Measurements from ENCODE around the gene MYO5B. TPM values are rescaled to one million over a fixed set of nuclear protein-coding genes. Genes with fewer than 3 reads are reported as not detected.

Gene MYO5B
- total and polyA plus RNA-seq, 9 of the 15 experiments (the other 6 are each of a cell fraction or from before 2014, with no cell fraction given), result 0.07 to 0.42 (median 0.28) TPM

- TF ChIP-seq FOXO4 (CRISPR knock-in tag; IDR thresholded peaks at IDR 0.05), result no peak
- TF ChIP-seq ZNF830 (CRISPR knock-in tag; IDR thresholded peaks at IDR 0.05), result no peak
- no peak for TF ChIP-seq ELF4 (CRISPR knock-in tag; IDR thresholded peaks at IDR 0.05)
- no peak for TF ChIP-seq PPARD (CRISPR knock-in tag; IDR thresholded peaks at IDR 0.05)
- TF ChIP-seq KLF1 (tag; IDR thresholded peaks at IDR 0.05), result no peak
- no peak for TF ChIP-seq ZKSCAN8 (CRISPR knock-in tag; IDR thresholded peaks at IDR 0.05)
- peak; percentile 58; the same call in 1 of the 2 replicates for TF ChIP-seq ATF3 (IDR thresholded peaks at IDR 0.05)
- TF ChIP-seq ATF3 (CRISPR knock-in tag; conservative IDR thresholded peaks at IDR 0.05), result no peak
- TF ChIP-seq BACH1 (tag; IDR thresholded peaks at IDR 0.05), result no peak
- TF ChIP-seq, protein P1, sequence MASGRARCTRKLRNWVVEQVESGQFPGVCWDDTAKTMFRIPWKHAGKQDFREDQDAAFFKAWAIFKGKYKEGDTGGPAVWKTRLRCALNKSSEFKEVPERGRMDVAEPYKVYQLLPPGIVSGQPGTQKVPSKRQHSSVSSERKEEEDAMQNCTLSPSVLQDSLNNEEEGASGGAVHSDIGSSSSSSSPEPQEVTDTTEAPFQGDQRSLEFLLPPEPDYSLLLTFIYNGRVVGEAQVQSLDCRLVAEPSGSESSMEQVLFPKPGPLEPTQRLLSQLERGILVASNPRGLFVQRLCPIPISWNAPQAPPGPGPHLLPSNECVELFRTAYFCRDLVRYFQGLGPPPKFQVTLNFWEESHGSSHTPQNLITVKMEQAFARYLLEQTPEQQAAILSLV (tag; IDR thresholded peaks at IDR 0.05), result no peak
- TF ChIP-seq DLX4 (CRISPR knock-in tag; IDR thresholded peaks at IDR 0.05), result no peak
- no peak for TF ChIP-seq ELF2 (CRISPR knock-in tag; IDR thresholded peaks at IDR 0.05)
- TF ChIP-seq, protein P2, sequence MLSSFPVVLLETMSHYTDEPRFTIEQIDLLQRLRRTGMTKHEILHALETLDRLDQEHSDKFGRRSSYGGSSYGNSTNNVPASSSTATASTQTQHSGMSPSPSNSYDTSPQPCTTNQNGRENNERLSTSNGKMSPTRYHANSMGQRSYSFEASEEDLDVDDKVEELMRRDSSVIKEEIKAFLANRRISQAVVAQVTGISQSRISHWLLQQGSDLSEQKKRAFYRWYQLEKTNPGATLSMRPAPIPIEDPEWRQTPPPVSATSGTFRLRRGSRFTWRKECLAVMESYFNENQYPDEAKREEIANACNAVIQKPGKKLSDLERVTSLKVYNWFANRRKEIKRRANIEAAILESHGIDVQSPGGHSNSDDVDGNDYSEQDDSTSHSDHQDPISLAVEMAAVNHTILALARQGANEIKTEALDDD (IDR thresholded peaks at IDR 0.05), result no peak
- TF ChIP-seq RFX1 (IDR thresholded peaks at IDR 0.05), result no peak
- peak; percentile 20; the same call in 1 of the 2 replicates for TF ChIP-seq USF2 (CRISPR knock-in tag; IDR thresholded peaks at IDR 0.05)
- TF ChIP-seq ATF1 (CRISPR knock-in tag; IDR thresholded peaks at IDR 0.05), result no peak
- no peak for TF ChIP-seq ATF1 (tag; IDR thresholded peaks at IDR 0.05)
- no peak for TF ChIP-seq ZNF197 (CRISPR knock-in tag; IDR thresholded peaks at IDR 0.05; ENCODE audit: low read depth)
- no peak for TF ChIP-seq NCOR1 (IDR thresholded peaks at IDR 0.05)
- no peak for TF ChIP-seq NFYB (IDR thresholded peaks at IDR 0.05; ENCODE audit: extremely low read depth, insufficient read length)
- no peak for TF ChIP-seq BHLHE40 (IDR thresholded peaks at IDR 0.05; ENCODE audit: low read length)
- no peak for TF ChIP-seq ZNF583 (CRISPR knock-in tag; IDR thresholded peaks at IDR 0.05)
- TF ChIP-seq TOE1 (IDR thresholded peaks at IDR 0.05; ENCODE audit: borderline replicate concordance), result peak; percentile 48; the same call in 1 of the 2 replicates
- TF ChIP-seq TOE1 (CRISPR knock-in tag; IDR thresholded peaks at IDR 0.05; ENCODE audit: borderline replicate concordance, low read depth), result no peak
- TF ChIP-seq MECOM (CRISPR knock-in tag; IDR thresholded peaks at IDR 0.05), result no peak
- TF ChIP-seq XRCC4 (IDR thresholded peaks at IDR 0.05; ENCODE audit: extremely low read depth, insufficient read depth, insufficient read length), result no peak
Observed at GRCh38 chr18:50038448-50038847, 156.5 kb downstream of the MYO5B start (continued).
